HUES48 (cell line): ENCODE results near the gene UBR7.

Experiments
- H3K27ac ChIP-seq: one replicate; pipeline ENCODE4 v1.7.0; 2013; ENCODE audit warnings: low read depth, low read length, inconsistent platforms
- H3K27me3 ChIP-seq: 2 replicates; pipeline ENCODE4 v1.6.1; 2013; ENCODE audit warnings: mild to moderate bottlenecking, low read length; ENCODE audit not compliant: control insufficient read depth, insufficient read depth
- H3K36me3 ChIP-seq: 2 replicates; pipeline ENCODE4 v1.6.1; 2013; ENCODE audit warnings: low read length; ENCODE audit not compliant: control insufficient read depth, insufficient read depth
- H3K4me1 ChIP-seq: 2 replicates; pipeline ENCODE4 v1.6.1; 2013; ENCODE audit warnings: mild to moderate bottlenecking, low read length; ENCODE audit not compliant: control insufficient read depth, insufficient read depth
- H3K4me3 ChIP-seq: 2 replicates; pipeline ENCODE4 v1.5.1; 2013; ENCODE audit warnings: mild to moderate bottlenecking, low read depth, low read length
- H3K9ac ChIP-seq: 2 replicates; pipeline ENCODE4 v1.6.1; 2013; ENCODE audit warnings: mild to moderate bottlenecking, low read depth, low read length, moderate library complexity
- H3K9me3 ChIP-seq: 2 replicates; pipeline ENCODE4 v1.6.1; 2013; ENCODE audit warnings: low read length; ENCODE audit not compliant: control insufficient read depth, insufficient read depth

Gene UBR7

DNA sequence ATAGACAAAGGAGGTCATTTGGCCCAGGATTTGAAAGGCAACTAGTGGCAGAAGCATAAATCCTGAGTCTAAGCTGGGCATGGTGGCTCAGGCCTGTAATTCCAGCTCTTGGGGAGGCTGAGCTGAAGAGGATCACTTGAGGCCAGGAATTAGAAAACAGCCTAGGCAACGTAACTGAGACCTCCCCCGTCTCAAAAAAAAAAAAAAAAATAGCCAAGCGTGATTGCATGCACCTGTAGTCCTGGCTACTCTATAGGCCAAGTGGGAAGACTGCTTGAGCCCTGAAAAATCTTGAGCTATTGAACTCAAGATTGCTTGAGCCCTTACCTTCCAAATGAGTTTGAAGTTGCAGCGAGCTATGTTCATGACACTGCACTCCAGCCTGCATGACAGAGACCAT is 8.0 kb upstream of the UBR7 start:
- H3K36me3 ChIP-seq, result no peaks in the 10 kb centered on the region
- H3K27ac ChIP-seq, result no peak overlapping the region
- H3K9ac ChIP-seq, result no peak overlapping the region
- no peak overlapping the region for H3K4me3 ChIP-seq
- H3K27me3 ChIP-seq, result no peaks in the 10 kb centered on the region
- no peaks in the 10 kb centered on the region for H3K9me3 ChIP-seq
- no peaks in the 10 kb centered on the region for H3K4me1 ChIP-seq

DNA sequence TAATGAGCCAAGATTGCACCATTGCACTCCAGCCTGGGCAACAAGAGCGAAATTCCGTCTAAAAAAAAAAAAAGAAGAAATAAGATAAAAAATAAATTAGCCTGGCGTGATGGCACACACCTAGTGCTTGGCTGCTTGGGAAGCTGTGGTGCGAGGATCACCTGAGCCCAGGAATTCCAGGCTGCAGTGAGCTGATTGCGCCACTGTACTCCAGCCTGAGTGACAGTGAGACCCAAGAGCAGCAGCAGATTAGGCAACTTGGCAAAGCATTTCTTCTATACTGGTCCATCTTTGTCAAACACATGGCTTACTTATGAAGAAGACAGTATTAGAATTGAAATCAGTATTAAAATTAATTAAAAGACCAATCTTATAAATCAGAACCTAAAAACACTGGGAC is 6.5 kb upstream of the UBR7 start:
- Histone ChIP-seq H3K4me3 (no peak overlapping the region), H3K9me3 (no peaks in the 10 kb centered on the region), H3K9ac (no peak overlapping the region), H3K36me3 (no peaks in the 10 kb centered on the region), H3K4me1 (no peaks in the 10 kb centered on the region), H3K27me3 (no peaks in the 10 kb centered on the region), H3K27ac (no peak overlapping the region)

DNA sequence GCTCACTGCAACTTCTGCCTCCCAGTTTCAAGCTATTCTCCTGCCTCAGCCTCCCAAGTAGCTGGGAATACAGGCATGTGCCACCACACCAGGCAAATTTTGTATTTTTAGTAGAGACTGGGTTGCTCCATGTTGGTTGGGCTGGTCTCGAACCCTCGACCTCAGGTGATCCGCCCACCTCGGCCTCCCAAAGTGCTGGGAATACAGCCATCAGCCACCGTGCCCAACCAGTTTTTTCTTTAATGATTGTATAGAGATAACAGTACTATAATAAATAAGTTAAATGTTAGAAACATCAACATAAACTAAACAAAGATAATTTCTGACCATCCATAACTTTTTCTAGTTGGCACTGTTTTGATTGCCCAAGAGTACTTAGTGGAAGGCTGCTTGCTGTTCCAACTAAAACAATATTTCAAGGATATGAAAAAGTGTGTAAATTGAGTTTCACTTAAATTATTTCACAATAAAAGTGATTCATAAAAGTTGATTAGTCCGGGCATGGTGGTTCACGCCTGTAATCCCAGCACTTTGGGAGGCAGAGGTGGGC is 5.8 kb upstream of the UBR7 start:
- Histone ChIP-seq H3K36me3 (no peaks in the 10 kb centered on the region), H3K9me3 (no peaks in the 10 kb centered on the region), H3K27ac (no peak overlapping the region), H3K4me1 (no peaks in the 10 kb centered on the region), H3K27me3 (no peaks in the 10 kb centered on the region), H3K4me3 (no peak overlapping the region), H3K9ac (no peak overlapping the region)

DNA sequence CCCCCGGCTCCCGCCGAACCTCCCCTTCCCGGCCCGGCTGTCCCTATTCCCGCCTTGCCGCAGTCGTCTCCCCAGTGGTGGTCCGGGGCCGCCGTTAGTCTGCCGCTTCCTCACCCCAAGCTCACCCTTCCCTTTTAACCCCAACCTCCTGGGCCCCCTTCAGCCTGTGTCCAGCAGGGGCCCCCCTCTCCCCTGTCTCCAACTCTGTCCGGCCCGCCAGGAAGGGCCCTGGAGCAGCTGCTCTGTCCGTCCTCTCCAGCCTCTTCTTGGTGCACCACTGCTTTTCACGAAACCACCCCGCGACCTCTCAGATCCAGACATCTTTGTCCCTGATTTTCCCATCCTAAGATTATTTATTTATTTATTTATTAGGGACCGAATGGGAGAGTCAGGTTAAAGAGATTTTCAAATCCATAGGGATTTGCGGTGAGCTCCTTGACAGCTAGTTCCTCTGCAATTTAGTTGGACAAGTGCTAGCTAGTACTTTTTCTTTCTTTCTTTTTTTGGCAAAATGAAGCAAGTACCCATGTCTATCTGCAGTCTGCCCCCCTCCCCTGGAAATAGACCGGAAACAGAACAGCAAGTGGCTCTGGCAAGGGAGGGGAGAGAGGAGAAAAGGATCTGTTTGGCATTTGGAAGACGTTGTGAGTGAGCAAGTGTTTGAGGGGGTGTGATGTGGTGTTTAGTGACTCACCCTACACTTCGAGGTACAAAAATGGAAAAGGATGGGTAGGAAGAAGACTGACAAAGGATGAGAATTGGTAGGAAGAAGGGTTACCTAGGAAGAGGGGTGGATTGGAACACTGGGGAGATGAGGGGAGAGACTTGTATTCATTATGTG is 632 bp downstream of the UBR7 start:
- Histone ChIP-seq H3K36me3 (peaks cover 23% of the 10 kb centered on the region), H3K9me3 (no peaks in the 10 kb centered on the region), H3K27me3 (no peaks in the 10 kb centered on the region), H3K27ac (peak overlapping the region; percentile 79), H3K9ac (peak overlapping the region; percentile 49; the same call in 1 of the 2 replicates), H3K4me1 (peaks cover 8% of the 10 kb centered on the region; the same call in 1 of the 2 replicates), H3K4me3 (peak overlapping the region; percentile 84)

DNA sequence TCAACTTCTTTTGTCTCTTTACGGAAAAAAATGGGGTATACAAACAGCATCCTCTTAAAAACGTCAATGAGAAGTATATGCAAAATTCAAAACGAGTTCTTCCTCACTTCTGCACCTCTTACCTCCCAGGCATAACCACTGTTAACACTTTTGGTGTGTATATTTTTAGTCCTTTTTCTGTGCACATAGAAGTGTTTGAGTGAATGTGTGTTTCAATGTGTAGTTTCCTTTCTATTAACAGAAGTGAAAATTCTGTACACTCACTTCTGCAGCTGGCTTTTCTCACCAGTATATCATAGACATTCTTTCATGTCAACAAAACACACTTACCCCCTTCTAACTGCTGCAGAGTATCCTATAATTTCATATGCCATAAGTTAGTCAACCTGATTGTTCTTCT is 5.4 kb downstream of the UBR7 start:
- peaks cover 8% of the 10 kb centered on the region; the same call in 1 of the 2 replicates for H3K4me1 ChIP-seq
- peaks cover 58% of the 10 kb centered on the region for H3K36me3 ChIP-seq
- H3K27ac ChIP-seq, result no peak overlapping the region
- no peak overlapping the region for H3K4me3 ChIP-seq
- H3K9ac ChIP-seq, result no peak overlapping the region
- no peaks in the 10 kb centered on the region for H3K27me3 ChIP-seq
- no peaks in the 10 kb centered on the region for H3K9me3 ChIP-seq

DNA sequence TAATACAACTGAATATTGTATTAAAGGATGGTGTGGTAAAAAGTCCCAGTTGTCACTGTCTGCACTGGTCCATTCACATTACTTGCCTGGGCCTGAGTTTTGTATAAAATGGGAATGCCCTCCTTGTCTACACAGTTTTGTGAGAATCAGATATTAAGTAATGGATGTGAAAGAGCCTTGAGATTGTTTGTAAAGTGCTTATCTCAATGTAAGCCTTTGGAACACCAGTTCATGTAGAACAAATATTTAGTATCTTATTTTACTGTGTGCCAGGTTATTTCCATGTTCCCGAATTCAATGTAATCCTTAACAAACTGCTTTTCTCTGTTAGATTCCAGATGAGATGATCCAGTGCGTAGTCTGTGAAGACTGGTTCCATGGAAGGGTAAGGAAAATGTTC is 7.5 kb downstream of the UBR7 start:
- Histone ChIP-seq H3K4me1 (no peaks in the 10 kb centered on the region), H3K9ac (no peak overlapping the region), H3K9me3 (no peaks in the 10 kb centered on the region), H3K27me3 (no peaks in the 10 kb centered on the region), H3K27ac (no peak overlapping the region), H3K4me3 (no peak overlapping the region), H3K36me3 (peaks cover 68% of the 10 kb centered on the region)

DNA sequence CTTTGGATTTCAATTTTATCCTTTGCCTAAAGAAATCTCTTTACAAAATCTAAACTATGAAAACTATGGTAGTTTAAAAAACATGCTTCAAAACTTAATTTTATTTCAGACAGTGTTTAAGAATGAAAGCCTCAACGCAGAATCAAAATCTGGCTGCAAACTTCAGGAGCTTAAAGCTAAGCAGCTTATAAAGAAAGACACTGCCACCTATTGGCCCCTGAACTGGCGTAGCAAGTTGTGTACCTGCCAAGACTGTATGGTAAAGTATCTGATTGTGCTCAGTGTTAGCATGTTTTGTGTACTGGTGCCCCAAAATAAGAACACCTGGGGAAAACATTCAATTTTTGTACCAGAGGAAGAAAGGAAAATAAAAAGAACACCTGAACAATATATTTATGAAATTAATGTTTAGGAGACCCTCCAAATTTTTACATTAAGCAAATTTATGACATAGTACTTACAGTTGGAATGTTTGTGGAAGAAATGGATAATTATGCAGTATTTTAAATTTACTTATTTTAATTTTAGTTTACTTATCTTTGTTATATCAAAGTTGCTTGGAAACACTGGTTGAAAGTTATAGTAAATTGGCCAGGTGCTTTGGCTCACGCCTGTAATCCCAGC is 12.2 kb downstream of the UBR7 start:
- H3K36me3 ChIP-seq, result peaks cover 73% of the 10 kb centered on the region

DNA sequence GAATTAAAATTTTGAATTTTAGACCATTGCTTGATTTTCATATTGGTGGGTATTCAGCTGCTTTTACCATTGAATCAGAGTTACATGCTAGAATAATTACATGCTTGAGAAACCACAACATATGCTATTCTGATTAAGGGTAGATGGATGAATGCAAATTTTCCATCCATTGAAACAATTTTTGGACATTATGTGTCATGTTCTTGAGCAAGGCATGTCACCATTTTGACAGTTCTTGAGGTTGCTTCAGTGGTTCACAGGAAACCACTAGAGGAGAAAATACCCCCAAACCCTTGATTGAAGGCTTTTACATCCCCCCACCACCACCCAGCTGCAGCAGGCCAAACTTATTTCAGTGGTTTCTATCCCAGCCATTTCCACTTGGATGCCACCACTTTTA is 13.5 kb downstream of the UBR7 start:
- H3K27me3 ChIP-seq, result no peaks in the 10 kb centered on the region
- H3K4me1 ChIP-seq, result no peaks in the 10 kb centered on the region
- no peaks in the 10 kb centered on the region for H3K9me3 ChIP-seq
- H3K27ac ChIP-seq, result no peak overlapping the region
- no peak overlapping the region for H3K9ac ChIP-seq
- no peak overlapping the region for H3K4me3 ChIP-seq
- peaks cover 70% of the 10 kb centered on the region for H3K36me3 ChIP-seq

More for the DNA sequence above, 12.2 kb downstream of the UBR7 start:
- Histone ChIP-seq H3K27me3 (no peaks in the 10 kb centered on the region), H3K9me3 (no peaks in the 10 kb centered on the region), H3K4me1 (no peaks in the 10 kb centered on the region), H3K27ac (no peak overlapping the region), H3K4me3 (no peak overlapping the region), H3K9ac (no peak overlapping the region)

DNA sequence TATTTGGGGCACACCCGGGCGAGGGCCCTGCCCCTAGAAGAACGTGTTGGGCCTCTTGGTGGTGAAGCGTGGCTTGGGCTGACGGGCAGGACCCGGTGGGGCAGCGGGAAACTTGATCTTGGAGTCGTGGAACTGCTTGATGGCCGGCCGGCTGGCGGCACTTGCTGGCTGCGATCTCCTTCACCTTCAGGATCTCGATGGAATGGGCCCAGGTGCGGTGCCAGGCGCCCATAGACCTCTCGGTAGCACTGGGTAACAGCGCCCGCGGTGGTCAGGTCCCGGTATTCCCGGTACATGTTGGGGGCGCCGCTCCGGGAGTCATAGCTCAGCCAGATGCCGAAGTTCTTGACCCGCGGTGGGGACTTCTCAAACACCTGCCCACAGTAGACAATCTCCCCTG is 16.5 kb downstream of the UBR7 start:
- no peak overlapping the region for H3K9ac ChIP-seq
- no peaks in the 10 kb centered on the region for H3K27me3 ChIP-seq
- H3K27ac ChIP-seq, result no peak overlapping the region
- H3K36me3 ChIP-seq, result peaks cover 72% of the 10 kb centered on the region
- H3K4me3 ChIP-seq, result no peak overlapping the region
- no peaks in the 10 kb centered on the region for H3K9me3 ChIP-seq
- H3K4me1 ChIP-seq, result no peaks in the 10 kb centered on the region

DNA sequence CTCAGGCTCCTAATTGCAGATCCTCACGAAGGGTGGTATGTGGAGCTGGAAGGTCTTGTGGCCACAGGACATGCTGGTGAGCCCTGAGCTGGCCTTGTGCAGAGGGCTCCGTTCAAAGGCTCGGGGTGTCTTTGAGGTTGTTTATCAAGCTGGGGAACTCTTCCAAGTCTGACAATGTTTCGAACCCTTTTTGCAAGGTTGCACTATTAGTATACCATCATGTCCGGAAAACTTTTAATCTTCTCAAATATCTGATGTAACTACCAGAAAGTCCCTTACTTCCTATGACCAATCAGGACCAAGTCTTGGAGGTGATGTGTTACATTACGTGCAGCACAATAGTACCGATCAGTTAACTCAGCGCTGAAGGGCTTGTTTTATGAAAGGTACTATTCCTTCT is 21.5 kb downstream of the UBR7 start:
- Histone ChIP-seq H3K9ac (no peak overlapping the region), H3K36me3 (peaks cover 42% of the 10 kb centered on the region), H3K27me3 (no peaks in the 10 kb centered on the region), H3K4me3 (no peak overlapping the region), H3K4me1 (no peaks in the 10 kb centered on the region), H3K27ac (no peak overlapping the region), H3K9me3 (no peaks in the 10 kb centered on the region)

DNA sequence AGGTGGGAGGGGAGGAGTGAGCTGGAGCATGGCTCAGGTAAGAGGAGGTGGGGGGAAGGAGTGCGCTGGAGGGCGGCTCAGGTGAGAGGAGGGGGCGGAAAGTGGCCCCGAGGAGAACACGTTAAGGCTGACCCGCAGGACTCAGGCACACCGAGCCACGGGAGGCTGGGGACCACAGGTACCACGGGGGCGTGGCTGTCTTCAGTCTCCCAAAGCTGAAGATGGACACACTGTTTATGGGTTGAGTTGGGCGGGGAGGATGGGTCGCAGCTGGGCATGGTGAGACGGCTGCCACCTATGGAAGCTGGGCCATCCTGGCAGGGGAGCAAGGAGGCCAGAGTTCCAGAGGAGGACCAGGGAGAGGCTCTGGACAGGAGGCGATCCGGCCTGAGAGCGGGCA is 23.5 kb downstream of the UBR7 start:
- Histone ChIP-seq H3K9ac (no peak overlapping the region), H3K27ac (no peak overlapping the region), H3K9me3 (no peaks in the 10 kb centered on the region), H3K4me3 (no peak overlapping the region), H3K36me3 (peaks cover 29% of the 10 kb centered on the region), H3K4me1 (no peaks in the 10 kb centered on the region), H3K27me3 (no peaks in the 10 kb centered on the region)
